Esophagus muscularis mucosa (tissue), 4 donors: Measurements from ENCODE around the gene TRIM28.

Experiments used
- CTCF ChIP-seq, 3 experiments: fragments of 200-600 bp in 2 of 3; fragments of 450-650 bp in 1 of 3; sonication (generic) in 2 of 3; IDR thresholded peaks; one replicate each; pipeline ENCODE4 v1.5.1; 2017 to 2019; ENCODE audit warnings: antibody characterized with exemption in 3 of 3, mild to moderate bottlenecking in 2 of 3, moderate library complexity in 1 of 3
- EP300 ChIP-seq: sonication (generic); formaldehyde crosslinking; IDR thresholded peaks from one replicate; pipeline ENCODE4 v1.6.1; 2017; ENCODE audit warnings: antibody characterized with exemption
- POLR2A ChIP-seq: fragments of 450-650 bp; IDR thresholded peaks from one replicate; pipeline ENCODE4 v1.6.1; 2017; ENCODE audit warnings: antibody characterized with exemption, moderate library complexity, mild to moderate bottlenecking, low read depth
- POLR2AphosphoS5 ChIP-seq, 2 donors: sonication (generic); formaldehyde crosslinking; IDR thresholded peaks; one replicate each; pipeline ENCODE4 v1.6.1; 2017; ENCODE audit warnings: antibody characterized with exemption in 2 of 2

GRCh38 chr19:58535857-58536256, 8.0 kb upstream of the TRIM28 start:
- TF ChIP-seq CTCF (IDR thresholded peaks at IDR 0.05) (no peak), POLR2A (no peak), EP300 (no peak), POLR2AphosphoS5 (IDR thresholded peaks at IDR 0.05) (no peak)
